GM20431 (cell line): ENCODE results near the gene GLI1.
"Not testable (repeated sequence)": the region's sequence is repeated elsewhere in the genome, so short reads cannot be mapped to it uniquely, and the experiment has no call there.

Experiments
- in situ Hi-C: fragments of 300-500 bp; cut with MseI, MboI; formaldehyde crosslinking; loops from one replicate; pipeline ENCODE4 v1.15.0; 2020; ENCODE audit warnings: low sequenced_read_pairs; ENCODE audit not compliant: unreplicated experiment

Gene GLI1

GRCh38 chr12:57515934-57516541, 56.5 kb downstream of the GLI1 start:
- in situ Hi-C loops, result no loop called here

DNA sequence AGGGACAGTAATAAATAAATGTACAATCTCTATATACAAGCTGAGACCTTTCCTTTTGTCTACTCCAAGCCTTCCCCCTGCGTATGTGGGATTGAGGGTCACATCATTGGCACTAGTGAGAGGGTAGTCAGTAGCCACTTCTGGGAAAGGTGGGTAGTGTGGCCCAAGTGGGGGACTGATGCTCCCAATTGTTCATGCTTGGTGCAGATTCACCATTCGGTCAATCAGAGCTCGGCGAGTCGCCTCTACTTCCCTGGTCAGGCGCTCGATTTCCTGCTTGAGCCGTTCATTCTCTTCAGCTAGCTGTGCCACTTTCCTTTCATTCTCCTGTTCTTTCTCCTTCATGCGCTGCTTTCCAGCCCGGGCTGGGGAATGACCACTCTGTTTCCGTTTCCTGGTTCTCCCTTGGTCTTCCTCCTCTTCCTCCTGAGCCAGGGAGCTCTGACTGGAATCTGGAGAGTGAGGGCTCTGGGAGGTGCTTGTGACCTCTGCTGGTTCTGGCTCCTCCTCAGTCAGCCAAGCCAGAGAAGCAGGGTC, 57.1 kb downstream of the GLI1 start:
- in situ Hi-C loops, result no loop called here

DNA sequence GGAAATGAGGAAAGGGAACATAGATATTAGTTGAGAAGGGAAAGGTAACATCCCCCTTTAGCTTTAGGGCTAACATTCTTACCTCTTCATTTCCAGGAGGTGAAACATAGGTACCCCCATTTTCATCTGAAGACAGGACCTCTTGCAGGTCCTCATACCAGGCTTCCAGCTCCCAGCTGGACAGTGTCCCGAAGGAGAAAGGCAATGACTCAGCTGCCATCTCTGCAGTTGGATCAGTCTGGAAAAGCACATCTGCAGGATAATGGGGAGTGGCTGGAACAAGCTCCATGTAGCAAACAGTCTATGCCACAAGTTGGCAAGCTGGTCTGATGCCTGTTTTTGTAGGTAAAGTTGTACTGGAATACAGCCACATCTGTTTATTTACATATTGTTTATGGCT, 57.6 kb downstream of the GLI1 start:
- in situ Hi-C loops, result no loop called here

GRCh38 chr12:57517718-57518117, 58.1 kb downstream of the GLI1 start:
- in situ Hi-C loops, result not testable (repeated sequence)

- in situ Hi-C loops, result no loop called here
Measured at GRCh38 chr12:57518176-57518919, 58.8 kb downstream of the GLI1 start.

DNA sequence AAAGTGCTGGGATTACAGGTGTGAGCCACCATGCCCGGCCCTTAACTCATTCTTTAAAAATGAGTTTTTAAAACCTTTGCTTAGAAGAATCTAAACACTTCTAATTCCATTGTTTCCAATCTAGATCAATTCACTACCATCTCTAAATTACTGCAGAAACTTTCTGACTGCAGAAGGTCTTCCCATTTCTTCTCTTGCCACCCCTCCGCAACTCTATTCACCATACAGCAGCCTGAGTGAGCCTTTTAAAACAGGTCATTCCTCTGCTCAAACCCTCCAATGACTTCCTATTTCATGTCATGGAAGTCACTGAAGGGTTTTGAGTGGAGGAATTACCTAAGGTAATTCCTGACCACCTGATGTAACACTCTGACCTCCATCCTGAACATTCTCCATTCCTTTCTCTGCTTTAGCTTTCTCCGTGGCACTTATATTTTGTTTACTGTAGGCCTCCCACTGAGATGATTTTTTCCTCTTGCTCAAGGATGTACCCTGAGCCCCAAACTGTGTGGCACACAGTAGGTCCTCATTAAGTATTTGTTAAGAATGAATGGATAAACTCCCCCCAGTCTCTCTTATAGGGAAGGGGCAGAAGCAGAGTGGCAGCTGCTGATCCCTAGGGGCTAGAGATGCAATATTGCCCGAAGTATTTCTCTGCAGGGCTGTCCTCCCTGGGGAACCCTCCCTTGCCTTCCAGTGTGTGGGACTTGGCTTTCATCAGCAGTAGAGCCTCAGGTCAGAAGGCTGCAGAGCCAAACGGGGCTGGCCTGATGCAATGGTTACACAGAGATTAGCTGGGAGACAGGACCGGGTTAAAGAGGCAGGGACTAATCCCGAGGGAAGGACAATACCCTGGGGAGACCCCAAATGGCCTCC, 59.6 kb downstream of the GLI1 start:
- in situ Hi-C loops, result no loop called here

DNA sequence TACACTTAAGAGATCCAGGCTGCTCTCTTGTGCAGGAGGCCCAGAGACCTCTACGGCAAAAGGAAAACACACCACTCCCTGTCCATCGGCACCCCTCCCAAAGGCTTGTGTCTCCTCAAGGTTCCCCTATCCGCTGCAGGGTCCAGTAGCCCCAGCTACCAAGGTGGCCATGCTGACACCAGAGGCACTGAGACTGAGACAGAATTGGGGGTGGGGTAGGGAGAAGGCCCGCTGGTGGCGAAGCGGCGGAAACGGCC, 60.1 kb downstream of the GLI1 start:
- in situ Hi-C loops, result no loop called here

DNA sequence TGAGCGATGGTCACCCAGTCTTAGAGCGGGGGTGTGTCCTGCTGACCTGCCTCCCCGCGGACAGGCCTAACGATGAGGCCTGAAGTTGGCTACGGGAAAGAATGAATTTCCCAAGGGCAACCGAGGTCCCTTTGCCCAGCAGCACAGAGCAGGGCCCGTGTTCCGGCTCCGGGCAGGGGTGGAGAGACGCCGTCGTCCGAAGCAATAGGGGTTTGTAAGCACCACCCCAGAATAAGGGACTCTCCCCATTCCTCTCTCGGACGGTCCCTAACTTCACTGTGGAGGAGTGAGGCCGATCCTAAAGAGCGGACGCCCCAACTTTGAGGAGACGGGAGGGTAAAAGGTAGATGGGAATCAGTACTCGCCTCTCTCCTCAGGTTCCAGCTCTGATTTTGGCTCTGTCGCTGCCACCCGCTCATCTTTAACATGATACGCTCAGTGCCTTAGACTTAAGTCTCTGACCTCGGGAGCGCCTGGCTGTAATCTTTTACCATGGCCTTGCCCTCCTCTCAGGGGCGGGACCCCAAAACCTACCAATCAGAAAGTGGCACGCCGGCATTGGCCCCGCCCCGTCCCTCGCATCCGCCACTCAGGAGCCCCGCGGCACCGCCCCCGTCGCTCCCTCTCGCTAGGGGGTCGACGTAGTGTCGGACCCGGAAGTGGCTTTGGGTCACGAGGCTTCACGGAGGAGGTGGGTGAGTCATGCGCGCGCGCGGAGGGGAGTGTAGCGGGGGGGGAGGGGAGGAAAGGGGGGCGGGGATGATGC, 60.7 kb downstream of the GLI1 start, which contains the start of gene DDIT3:
Gene DDIT3, minus strand, starts transcription at position 462 of the 766 bp plus-strand sequence. CDS start 3,108 bp downstream, outside the sequence.
- in situ Hi-C loops, result no loop called here

DNA sequence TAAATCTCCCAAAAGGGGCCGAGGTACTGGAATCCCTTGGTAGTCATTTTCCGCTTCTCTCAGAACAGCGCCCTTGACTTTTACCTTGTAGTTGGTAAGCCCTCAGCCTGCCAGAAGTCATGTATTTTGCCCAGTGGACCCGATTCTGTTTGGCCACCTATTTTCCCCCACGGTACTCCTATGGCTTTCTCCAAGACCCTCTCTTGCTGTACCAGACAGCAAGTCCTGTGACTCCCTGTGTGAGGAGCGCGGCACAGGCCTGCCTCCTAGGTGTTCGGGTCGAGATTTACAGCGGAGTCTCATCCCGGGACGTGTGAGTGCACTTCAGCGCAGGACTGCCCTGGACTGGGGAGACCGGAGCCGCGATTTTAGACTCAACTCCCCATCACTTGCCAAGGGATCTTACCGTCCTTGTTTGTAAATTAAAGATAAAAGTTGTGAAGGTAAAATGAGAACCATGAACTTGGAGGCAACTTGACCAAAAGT, 62.0 kb downstream of the GLI1 start:
- in situ Hi-C loops, result no loop called here
